ENCODE results near the gene MAIP1. TPM values are rescaled to one million over a fixed set of nuclear protein-coding genes. Genes with fewer than 3 reads are reported as not detected.

MAIP1 gene
- polyA plus RNA-seq, 1 of the 3 experiments (the other 2 are of a cell fraction): 11.5 TPM

- Histone ChIP-seq H3K9me3 (no peaks in the 10 kb centered on the region), H3K9me2 (no peaks in the 10 kb centered on the region), H3K4me1 (ENCODE audit: control insufficient read depth in 1 of 2, insufficient read depth in 2 of 2, low read depth in 1 of 2, low read length in 1 of 2) (no peaks in the 10 kb centered on the region), H3K36me3 (replicated peaks in 1 of 2; ENCODE audit: control insufficient read depth in 1 of 2, insufficient read depth in 2 of 2, low read length in 1 of 2) (no peaks in the 10 kb centered on the region), H3K79me2 (ENCODE audit: insufficient read depth) (no peaks in the 10 kb centered on the region), H3K4me3 (ENCODE audit: low read depth in 2 of 2, low read length in 1 of 2) (no peak overlapping the region), H3K27me3 (ENCODE audit: insufficient read depth) (no peaks in the 10 kb centered on the region), H3F3A (replicated peaks; ENCODE audit: insufficient read depth) (no peaks in the 10 kb centered on the region), H3K9ac (no peak overlapping the region), H3K4me2 (no peak overlapping the region), H2AFZ (ENCODE audit: low read depth) (no peak overlapping the region), H4K20me1 (ENCODE audit: insufficient read depth) (no peaks in the 10 kb centered on the region), H3K27ac (ENCODE audit: low read depth in 2 of 2, low read length in 1 of 2) (no peak overlapping the region)
- no peak for DNase-seq
- 65% methylated on average over 3 of the region's 3 CpGs for WGBS (ENCODE audit: low lambda C conversion rate)
- POLR2A ChIA-PET: no interaction called here
- CTCF ChIA-PET: no interaction called here
- TF ChIP-seq MXI1 (IDR thresholded peaks at IDR 0.05; ENCODE audit: low read depth, low read length) (no peak), FOXM1 (IDR thresholded peaks at IDR 0.05; ENCODE audit: low read depth) (no peak), RCOR1 (IDR thresholded peaks at IDR 0.05; ENCODE audit: low read length) (no peak)
Observed at GRCh38 chr2:199997296-199997695, 41.9 kb downstream of the MAIP1 start.

- no peaks in the 10 kb centered on the region for H3K36me3 ChIP-seq (replicated peaks in 1 of 2; ENCODE audit: control insufficient read depth in 1 of 2, insufficient read depth in 2 of 2, low read length in 1 of 2)
- H3K27ac ChIP-seq (ENCODE audit: low read depth in 2 of 2, low read length in 1 of 2): no peak overlapping the region
- H3K4me2 ChIP-seq: no peak overlapping the region
- H3K4me3 ChIP-seq (ENCODE audit: low read depth in 2 of 2, low read length in 1 of 2): no peak overlapping the region
- H3K79me2 ChIP-seq (ENCODE audit: insufficient read depth): no peaks in the 10 kb centered on the region
- H3K9me3 ChIP-seq: no peaks in the 10 kb centered on the region
- no peaks in the 10 kb centered on the region for H4K20me1 ChIP-seq (ENCODE audit: insufficient read depth)
- ChIA-PET CTCF (interaction anchor here (0.9 kb wide), 1 partner anchor 19 kb away, joined by 3 read pairs; no protein-coding TSS in a partner anchor), POLR2A (no interaction called here)
- H3K27me3 ChIP-seq (ENCODE audit: insufficient read depth): no peaks in the 10 kb centered on the region
- H3F3A ChIP-seq (replicated peaks; ENCODE audit: insufficient read depth): no peaks in the 10 kb centered on the region
- 73% methylated on average over 4 of the region's 4 CpGs for WGBS (ENCODE audit: low lambda C conversion rate)
- TF ChIP-seq GATA2 (CRISPR knock-in tag; IDR thresholded peaks at IDR 0.05) (no peak), CTCF (IDR thresholded peaks at IDR 0.05) (no peak), EP300 (IDR thresholded peaks at IDR 0.05; ENCODE audit: borderline replicate concordance in 1 of 2, low read depth in 1 of 2, low read length in 1 of 2) (no peak), RCOR1 (IDR thresholded peaks at IDR 0.05; ENCODE audit: low read length) (no peak), JUND (IDR thresholded peaks at IDR 0.05) (no peak), PBX3 (IDR thresholded peaks at IDR 0.05) (no peak), FOXJ3 (CRISPR knock-in tag; IDR thresholded peaks at IDR 0.05) (no peak)
- no peak for DNase-seq
- no peaks in the 10 kb centered on the region for H3K9me2 ChIP-seq
- no peaks in the 10 kb centered on the region for H3K4me1 ChIP-seq (ENCODE audit: control insufficient read depth in 1 of 2, insufficient read depth in 2 of 2, low read depth in 1 of 2, low read length in 1 of 2)
- H2AFZ ChIP-seq (ENCODE audit: low read depth): no peak overlapping the region
- H3K9ac ChIP-seq: no peak overlapping the region
Observed at GRCh38 chr2:199999166-199999565, 43.8 kb downstream of the MAIP1 start.
